Activated CD4-positive, CD25-positive, alpha-beta regulatory T cell treated with anti-CD3 and anti-CD28 coated beads, Interleukin-2, amount 50 U/mL, for 72 hours (primary cell): ENCODE results near the gene TUBB2A.

Source experiments
- DNase-seq: peaks from one replicate; pipeline ENCODE4 v3.0.0; 2021

The TUBB2A gene

DNA sequence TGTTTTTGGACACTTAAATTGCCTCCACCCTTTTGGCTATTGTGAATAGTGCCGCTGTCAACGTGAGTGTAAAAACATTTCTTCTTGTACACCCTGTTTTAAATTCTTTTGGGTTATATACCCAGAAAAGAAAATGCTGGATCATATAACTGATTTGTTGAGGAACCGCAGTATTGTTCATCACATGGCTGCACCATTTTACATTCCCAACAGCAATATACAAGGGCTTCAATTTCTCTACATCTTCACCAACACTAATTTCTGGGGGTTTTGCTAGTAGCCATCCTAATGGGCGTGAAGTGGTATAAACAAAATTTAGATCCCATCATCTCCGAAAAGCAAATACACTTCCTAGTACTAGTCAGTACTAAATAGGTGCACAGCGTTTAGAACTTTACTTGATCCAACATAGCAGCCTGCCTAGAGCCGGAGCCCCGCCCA, 39.4 kb downstream of the TUBB2A start:
- DNase-seq: no peak

GRCh38 chr6:3114377-3114776, 43.0 kb downstream of the TUBB2A start:
- no peak for DNase-seq

GRCh38 chr6:3109761-3110160, 47.6 kb downstream of the TUBB2A start:
- no peak for DNase-seq

DNA sequence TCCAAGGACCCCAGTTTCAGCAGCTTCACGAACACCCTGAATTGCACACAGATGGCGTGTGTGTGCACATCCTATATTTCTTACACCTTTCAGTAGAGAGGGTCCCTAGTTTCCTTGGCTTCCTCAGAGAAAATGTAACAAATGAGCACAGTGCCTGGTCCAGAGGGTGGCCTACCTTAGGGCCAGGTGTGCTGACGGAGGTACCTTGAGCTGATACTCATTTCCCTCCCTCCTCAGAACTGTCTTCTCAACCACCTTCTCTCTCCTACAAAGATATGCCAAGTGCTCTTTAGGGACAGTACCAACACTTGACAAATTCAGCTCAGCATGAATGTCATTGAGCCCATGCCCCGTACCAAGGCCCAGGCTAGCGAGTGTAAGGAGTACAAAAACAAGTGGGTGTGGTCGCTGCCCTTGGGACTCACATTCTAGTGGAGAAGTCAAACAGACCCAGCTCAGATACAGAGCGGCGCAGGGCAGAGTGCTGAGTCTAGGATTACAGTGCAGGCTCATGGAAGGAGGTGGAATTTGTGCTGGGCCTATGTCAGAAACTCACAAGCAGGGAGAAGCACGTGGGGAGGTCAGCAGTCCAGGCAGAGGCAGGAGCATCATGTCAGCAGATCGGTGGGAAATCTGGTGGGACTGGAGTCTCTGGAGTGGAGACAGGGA, 48.5 kb downstream of the TUBB2A start:
- DNase-seq: no peak
